SK-N-SH treated with all-trans-retinoic acid at 6 μM for 48 hours (cell line): ENCODE data around the gene ARHGEF6.
A peak's percentile ranks its signal among the peaks of the same experiment; 100 is the strongest.

Experiments
- ATAC-seq: fragments of 200-7000 bp; cut with Tn5 transposase; 3 replicates; pipeline ENCODE4 v1.9.1; 2020; ENCODE audit warnings: mild to moderate bottlenecking, moderate library complexity
- ARNTL ChIP-seq: fragments of 450-650 bp; formaldehyde crosslinking; IDR thresholded peaks from 2 replicates; pipeline ENCODE4 v1.5.0; 2020; ENCODE audit warnings: low read depth, mild to moderate bottlenecking, moderate library complexity, borderline replicate concordance
- BACH2 ChIP-seq: fragments of 250-450 bp; sonication (Bioruptor Pico); IDR thresholded peaks from 2 replicates; pipeline ENCODE4 v1.9.0; 2021; ENCODE audit warnings: mild to moderate bottlenecking, borderline replicate concordance
- CSDC2 ChIP-seq: fragments of 250-450 bp; sonication (Bioruptor Pico); IDR thresholded peaks from 2 replicates; pipeline ENCODE4 v1.5.0; 2020; ENCODE audit warnings: mild to moderate bottlenecking, moderate library complexity
- ESRRG ChIP-seq: fragments of 250-450 bp; sonication (Bioruptor Pico); IDR thresholded peaks from 2 replicates; pipeline ENCODE4 v1.6.1; 2021; ENCODE audit warnings: mild to moderate bottlenecking
- GLIS3 ChIP-seq: fragments of 250-450 bp; sonication (Bioruptor Pico); IDR thresholded peaks from 2 replicates; pipeline ENCODE4 v1.5.0; 2020; ENCODE audit warnings: mild to moderate bottlenecking, moderate library complexity
- ISL1 ChIP-seq: fragments of 250-450 bp; sonication (Bioruptor Pico); IDR thresholded peaks from 2 replicates; pipeline ENCODE4 v2.1.2; 2022; ENCODE audit warnings: mild to moderate bottlenecking, moderate library complexity
- OSR1 ChIP-seq: fragments of 250-450 bp; sonication (Bioruptor Pico); IDR thresholded peaks from 2 replicates; pipeline ENCODE4 v1.8.0; 2022; ENCODE audit warnings: moderate library complexity, mild to moderate bottlenecking, inconsistent platforms
- PPARA ChIP-seq: fragments of 250-450 bp; sonication (Bioruptor Pico); IDR thresholded peaks from 2 replicates; pipeline ENCODE4 v1.5.0; 2020; ENCODE audit warnings: mild to moderate bottlenecking, borderline replicate concordance
- RARB ChIP-seq: fragments of 250-450 bp; sonication (Bioruptor Pico); IDR thresholded peaks from 2 replicates; pipeline ENCODE4 v1.8.0; 2021; ENCODE audit warnings: mild to moderate bottlenecking, moderate library complexity
- SNAI2 ChIP-seq: fragments of 250-450 bp; sonication (Bioruptor Pico); IDR thresholded peaks from 2 replicates; pipeline ENCODE4 v1.5.0; 2020; ENCODE audit warnings: mild to moderate bottlenecking, moderate library complexity
- TCF4 ChIP-seq: fragments of 250-450 bp; sonication (Bioruptor Pico); IDR thresholded peaks from 2 replicates; pipeline ENCODE4 v1.8.0; 2021; ENCODE audit warnings: mild to moderate bottlenecking, moderate library complexity, borderline replicate concordance
- TOX ChIP-seq: fragments of 250-450 bp; sonication (Bioruptor Pico); IDR thresholded peaks from 2 replicates; pipeline ENCODE4 v1.8.0; 2021; ENCODE audit warnings: mild to moderate bottlenecking, moderate library complexity, borderline replicate concordance
- ZC3H10 ChIP-seq: fragments of 250-450 bp; sonication (Bioruptor Pico); IDR thresholded peaks from 2 replicates; pipeline ENCODE4 v1.5.1; 2021; ENCODE audit warnings: mild to moderate bottlenecking, moderate library complexity
- ZFP3 ChIP-seq: fragments of 250-450 bp; sonication (Bioruptor Pico); IDR thresholded peaks from 2 replicates; pipeline ENCODE4 v1.5.0; 2020; ENCODE audit warnings: mild to moderate bottlenecking, moderate library complexity
- ZFP30 ChIP-seq: fragments of 450-650 bp; formaldehyde crosslinking; IDR thresholded peaks from 2 replicates; pipeline ENCODE4 v1.5.0; 2022; ENCODE audit warnings: mild to moderate bottlenecking, moderate library complexity
- ZNF70 ChIP-seq: fragments of 450-650 bp; formaldehyde crosslinking; IDR thresholded peaks from 2 replicates; pipeline ENCODE4 v1.5.0; 2020; ENCODE audit warnings: mild to moderate bottlenecking, moderate library complexity
- ZNF8 ChIP-seq: fragments of 450-650 bp; formaldehyde crosslinking; IDR thresholded peaks from 2 replicates; pipeline ENCODE4 v1.5.0; 2020; ENCODE audit warnings: mild to moderate bottlenecking, moderate library complexity
- TF ChIP-seq, protein P1 (sequence below): fragments of 250-450 bp; sonication (Bioruptor Pico); IDR thresholded peaks from 2 replicates; pipeline ENCODE4 v1.5.1; 2021; ENCODE audit warnings: mild to moderate bottlenecking, moderate library complexity
- TF ChIP-seq, protein P2 (sequence below): fragments of 250-450 bp; sonication (Bioruptor Pico); IDR thresholded peaks from 2 replicates; pipeline ENCODE4 v1.5.1; 2020; ENCODE audit warnings: low read depth, mild to moderate bottlenecking, moderate library complexity
- TF ChIP-seq, protein P3 (sequence below): fragments of 250-450 bp; sonication (Bioruptor Pico); IDR thresholded peaks from 2 replicates; pipeline ENCODE4 v1.8.0; 2021; ENCODE audit warnings: low read depth, mild to moderate bottlenecking, moderate library complexity, borderline replicate concordance
- TF ChIP-seq, protein P4 (sequence below): fragments of 250-450 bp; sonication (Bioruptor Pico); IDR thresholded peaks from 2 replicates; pipeline ENCODE4 v1.8.0; 2020; ENCODE audit warnings: mild to moderate bottlenecking, moderate library complexity, borderline replicate concordance
- TF ChIP-seq, protein P5 (sequence below): fragments of 250-450 bp; sonication (Bioruptor Pico); IDR thresholded peaks from 2 replicates; pipeline ENCODE4 v1.5.0; 2020; ENCODE audit warnings: mild to moderate bottlenecking, moderate library complexity

The ARHGEF6 gene, protein sequence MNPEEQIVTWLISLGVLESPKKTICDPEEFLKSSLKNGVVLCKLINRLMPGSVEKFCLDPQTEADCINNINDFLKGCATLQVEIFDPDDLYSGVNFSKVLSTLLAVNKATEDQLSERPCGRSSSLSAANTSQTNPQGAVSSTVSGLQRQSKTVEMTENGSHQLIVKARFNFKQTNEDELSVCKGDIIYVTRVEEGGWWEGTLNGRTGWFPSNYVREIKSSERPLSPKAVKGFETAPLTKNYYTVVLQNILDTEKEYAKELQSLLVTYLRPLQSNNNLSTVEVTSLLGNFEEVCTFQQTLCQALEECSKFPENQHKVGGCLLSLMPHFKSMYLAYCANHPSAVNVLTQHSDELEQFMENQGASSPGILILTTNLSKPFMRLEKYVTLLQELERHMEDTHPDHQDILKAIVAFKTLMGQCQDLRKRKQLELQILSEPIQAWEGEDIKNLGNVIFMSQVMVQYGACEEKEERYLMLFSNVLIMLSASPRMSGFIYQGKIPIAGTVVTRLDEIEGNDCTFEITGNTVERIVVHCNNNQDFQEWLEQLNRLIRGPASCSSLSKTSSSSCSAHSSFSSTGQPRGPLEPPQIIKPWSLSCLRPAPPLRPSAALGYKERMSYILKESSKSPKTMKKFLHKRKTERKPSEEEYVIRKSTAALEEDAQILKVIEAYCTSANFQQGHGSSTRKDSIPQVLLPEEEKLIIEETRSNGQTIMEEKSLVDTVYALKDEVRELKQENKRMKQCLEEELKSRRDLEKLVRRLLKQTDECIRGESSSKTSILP

DNA sequence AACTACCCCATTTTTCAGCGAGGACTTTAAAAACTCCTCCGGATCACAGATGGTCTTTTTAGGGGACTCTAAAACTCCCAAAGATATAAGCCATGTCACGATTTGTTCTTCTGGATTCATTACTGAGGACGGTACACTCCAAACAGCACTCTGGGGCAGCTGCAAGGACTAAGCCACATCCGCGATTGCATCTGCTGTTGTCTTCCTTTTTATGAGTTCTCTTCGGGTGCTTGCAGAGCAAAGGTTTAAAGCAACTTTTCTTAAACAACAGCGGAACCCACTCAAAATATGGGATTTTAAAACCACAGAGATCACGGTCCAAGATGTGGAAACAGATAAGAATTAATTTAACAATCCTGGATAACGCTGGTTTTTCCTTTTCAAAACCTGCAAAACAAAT, at the start of gene ARHGEF6:
TSS of gene ARHGEF6 (minus strand) at position 170 of the 400 bp plus-strand sequence. CDS start at position 120, 50 bp downstream.
- ATAC-seq, result peak; percentile 81
- TF ChIP-seq ZFP30 (CRISPR knock-in tag) (no peak), ZNF8 (CRISPR knock-in tag) (no peak), BACH2 (CRISPR knock-in tag) (no peak), ESRRG (CRISPR knock-in tag) (no peak), ZNF70 (CRISPR knock-in tag) (no peak), GLIS3 (CRISPR knock-in tag) (no peak), ARNTL (CRISPR knock-in tag) (no peak), OSR1 (CRISPR knock-in tag) (no peak), ZFP3 (CRISPR knock-in tag) (no peak), CSDC2 (CRISPR knock-in tag) (no peak), RARB (CRISPR knock-in tag) (no peak), TCF4 (CRISPR knock-in tag) (no peak), TOX (CRISPR knock-in tag) (no peak), PPARA (CRISPR knock-in tag) (no peak), ZC3H10 (CRISPR knock-in tag) (no peak), ISL1 (CRISPR knock-in tag) (no peak)
- TF ChIP-seq, protein P1, sequence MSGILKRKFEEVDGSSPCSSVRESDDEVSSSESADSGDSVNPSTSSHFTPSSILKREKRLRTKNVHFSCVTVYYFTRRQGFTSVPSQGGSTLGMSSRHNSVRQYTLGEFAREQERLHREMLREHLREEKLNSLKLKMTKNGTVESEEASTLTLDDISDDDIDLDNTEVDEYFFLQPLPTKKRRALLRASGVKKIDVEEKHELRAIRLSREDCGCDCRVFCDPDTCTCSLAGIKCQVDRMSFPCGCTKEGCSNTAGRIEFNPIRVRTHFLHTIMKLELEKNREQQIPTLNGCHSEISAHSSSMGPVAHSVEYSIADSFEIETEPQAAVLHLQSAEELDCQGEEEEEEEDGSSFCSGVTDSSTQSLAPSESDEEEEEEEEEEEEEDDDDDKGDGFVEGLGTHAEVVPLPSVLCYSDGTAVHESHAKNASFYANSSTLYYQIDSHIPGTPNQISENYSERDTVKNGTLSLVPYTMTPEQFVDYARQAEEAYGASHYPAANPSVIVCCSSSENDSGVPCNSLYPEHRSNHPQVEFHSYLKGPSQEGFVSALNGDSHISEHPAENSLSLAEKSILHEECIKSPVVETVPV (CRISPR knock-in tag), result no peak
- TF ChIP-seq, protein P2, sequence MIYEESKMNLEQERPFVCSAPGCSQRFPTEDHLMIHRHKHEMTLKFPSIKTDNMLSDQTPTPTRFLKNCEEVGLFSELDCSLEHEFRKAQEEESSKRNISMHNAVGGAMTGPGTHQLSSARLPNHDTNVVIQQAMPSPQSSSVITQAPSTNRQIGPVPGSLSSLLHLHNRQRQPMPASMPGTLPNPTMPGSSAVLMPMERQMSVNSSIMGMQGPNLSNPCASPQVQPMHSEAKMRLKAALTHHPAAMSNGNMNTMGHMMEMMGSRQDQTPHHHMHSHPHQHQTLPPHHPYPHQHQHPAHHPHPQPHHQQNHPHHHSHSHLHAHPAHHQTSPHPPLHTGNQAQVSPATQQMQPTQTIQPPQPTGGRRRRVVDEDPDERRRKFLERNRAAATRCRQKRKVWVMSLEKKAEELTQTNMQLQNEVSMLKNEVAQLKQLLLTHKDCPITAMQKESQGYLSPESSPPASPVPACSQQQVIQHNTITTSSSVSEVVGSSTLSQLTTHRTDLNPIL (CRISPR knock-in tag), result no peak
- TF ChIP-seq, protein P3, sequence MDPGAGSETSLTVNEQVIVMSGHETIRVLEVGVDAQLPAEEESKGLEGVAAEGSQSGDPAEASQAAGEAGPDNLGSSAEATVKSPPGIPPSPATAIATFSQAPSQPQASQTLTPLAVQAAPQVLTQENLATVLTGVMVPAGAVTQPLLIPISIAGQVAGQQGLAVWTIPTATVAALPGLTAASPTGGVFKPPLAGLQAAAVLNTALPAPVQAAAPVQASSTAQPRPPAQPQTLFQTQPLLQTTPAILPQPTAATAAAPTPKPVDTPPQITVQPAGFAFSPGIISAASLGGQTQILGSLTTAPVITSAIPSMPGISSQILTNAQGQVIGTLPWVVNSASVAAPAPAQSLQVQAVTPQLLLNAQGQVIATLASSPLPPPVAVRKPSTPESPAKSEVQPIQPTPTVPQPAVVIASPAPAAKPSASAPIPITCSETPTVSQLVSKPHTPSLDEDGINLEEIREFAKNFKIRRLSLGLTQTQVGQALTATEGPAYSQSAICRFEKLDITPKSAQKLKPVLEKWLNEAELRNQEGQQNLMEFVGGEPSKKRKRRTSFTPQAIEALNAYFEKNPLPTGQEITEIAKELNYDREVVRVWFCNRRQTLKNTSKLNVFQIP (CRISPR knock-in tag), result no peak
- TF ChIP-seq, protein P4, sequence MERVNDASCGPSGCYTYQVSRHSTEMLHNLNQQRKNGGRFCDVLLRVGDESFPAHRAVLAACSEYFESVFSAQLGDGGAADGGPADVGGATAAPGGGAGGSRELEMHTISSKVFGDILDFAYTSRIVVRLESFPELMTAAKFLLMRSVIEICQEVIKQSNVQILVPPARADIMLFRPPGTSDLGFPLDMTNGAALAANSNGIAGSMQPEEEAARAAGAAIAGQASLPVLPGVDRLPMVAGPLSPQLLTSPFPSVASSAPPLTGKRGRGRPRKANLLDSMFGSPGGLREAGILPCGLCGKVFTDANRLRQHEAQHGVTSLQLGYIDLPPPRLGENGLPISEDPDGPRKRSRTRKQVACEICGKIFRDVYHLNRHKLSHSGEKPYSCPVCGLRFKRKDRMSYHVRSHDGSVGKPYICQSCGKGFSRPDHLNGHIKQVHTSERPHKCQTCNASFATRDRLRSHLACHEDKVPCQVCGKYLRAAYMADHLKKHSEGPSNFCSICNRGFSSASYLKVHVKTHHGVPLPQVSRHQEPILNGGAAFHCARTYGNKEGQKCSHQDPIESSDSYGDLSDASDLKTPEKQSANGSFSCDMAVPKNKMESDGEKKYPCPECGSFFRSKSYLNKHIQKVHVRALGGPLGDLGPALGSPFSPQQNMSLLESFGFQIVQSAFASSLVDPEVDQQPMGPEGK, result no peak
- TF ChIP-seq, all 23 proteins: peak for 0

DNA sequence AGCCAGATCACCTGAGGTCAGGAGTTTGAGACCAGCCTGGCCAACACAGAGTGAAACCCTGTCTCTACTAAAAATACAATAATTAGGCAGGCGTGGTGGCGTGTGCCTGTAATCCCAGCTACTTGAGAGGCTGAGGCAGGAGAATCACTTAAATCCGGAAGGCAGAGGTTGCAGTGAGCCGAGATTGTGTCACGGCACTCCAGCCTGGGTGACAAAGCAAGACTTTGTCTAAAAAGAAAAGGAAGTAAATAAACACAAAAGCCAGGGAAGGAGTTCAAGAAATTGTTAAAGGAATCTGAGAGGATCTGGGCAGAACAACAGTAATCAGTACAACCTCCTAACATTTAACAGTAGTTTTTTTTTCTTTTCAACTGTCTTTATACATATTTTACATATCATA, 48.7 kb upstream of the ARHGEF6 start:
- TF ChIP-seq OSR1 (CRISPR knock-in tag) (no peak), TCF4 (CRISPR knock-in tag) (no peak), ESRRG (CRISPR knock-in tag) (no peak), ZFP3 (CRISPR knock-in tag) (no peak), ZNF70 (CRISPR knock-in tag) (no peak), RARB (CRISPR knock-in tag) (no peak), SNAI2 (CRISPR knock-in tag) (no peak), BACH2 (CRISPR knock-in tag) (no peak), ARNTL (CRISPR knock-in tag) (no peak), ZFP30 (CRISPR knock-in tag) (no peak), ISL1 (CRISPR knock-in tag) (no peak)
- TF ChIP-seq, protein P1 (CRISPR knock-in tag), result no peak
- TF ChIP-seq, protein P2 (CRISPR knock-in tag), result no peak
- TF ChIP-seq, protein P4, result no peak
- TF ChIP-seq, protein P5, sequence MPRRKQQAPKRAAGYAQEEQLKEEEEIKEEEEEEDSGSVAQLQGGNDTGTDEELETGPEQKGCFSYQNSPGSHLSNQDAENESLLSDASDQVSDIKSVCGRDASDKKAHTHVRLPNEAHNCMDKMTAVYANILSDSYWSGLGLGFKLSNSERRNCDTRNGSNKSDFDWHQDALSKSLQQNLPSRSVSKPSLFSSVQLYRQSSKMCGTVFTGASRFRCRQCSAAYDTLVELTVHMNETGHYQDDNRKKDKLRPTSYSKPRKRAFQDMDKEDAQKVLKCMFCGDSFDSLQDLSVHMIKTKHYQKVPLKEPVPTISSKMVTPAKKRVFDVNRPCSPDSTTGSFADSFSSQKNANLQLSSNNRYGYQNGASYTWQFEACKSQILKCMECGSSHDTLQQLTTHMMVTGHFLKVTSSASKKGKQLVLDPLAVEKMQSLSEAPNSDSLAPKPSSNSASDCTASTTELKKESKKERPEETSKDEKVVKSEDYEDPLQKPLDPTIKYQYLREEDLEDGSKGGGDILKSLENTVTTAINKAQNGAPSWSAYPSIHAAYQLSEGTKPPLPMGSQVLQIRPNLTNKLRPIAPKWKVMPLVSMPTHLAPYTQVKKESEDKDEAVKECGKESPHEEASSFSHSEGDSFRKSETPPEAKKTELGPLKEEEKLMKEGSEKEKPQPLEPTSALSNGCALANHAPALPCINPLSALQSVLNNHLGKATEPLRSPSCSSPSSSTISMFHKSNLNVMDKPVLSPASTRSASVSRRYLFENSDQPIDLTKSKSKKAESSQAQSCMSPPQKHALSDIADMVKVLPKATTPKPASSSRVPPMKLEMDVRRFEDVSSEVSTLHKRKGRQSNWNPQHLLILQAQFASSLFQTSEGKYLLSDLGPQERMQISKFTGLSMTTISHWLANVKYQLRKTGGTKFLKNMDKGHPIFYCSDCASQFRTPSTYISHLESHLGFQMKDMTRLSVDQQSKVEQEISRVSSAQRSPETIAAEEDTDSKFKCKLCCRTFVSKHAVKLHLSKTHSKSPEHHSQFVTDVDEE (CRISPR knock-in tag), result no peak
- ATAC-seq, result no peak
